Activated naive CD8-positive, alpha-beta T cell treated with anti-CD3 and anti-CD28 coated beads, Interleukin-2, amount 50 U/mL, for 24 hours (primary cell): ENCODE measurements around the gene KRTAP10-8.
"Not testable (repeated sequence)": the region's sequence is repeated elsewhere in the genome, so short reads cannot be mapped to it uniquely, and the experiment has no call there.

Experiments
- ATAC-seq: fragments of 150-1000 bp; cut with Tn5 transposase; one replicate; pipeline ENCODE4 v1.10.0; 2021
- DNase-seq: peaks from one replicate; pipeline ENCODE4 v3.0.0; 2021
- H3K27ac Mint-ChIP-seq: one replicate; pipeline ENCODE4 v1.8.0; 2021; ENCODE audit warnings: mild to moderate bottlenecking, mixed read lengths
- H3K27me3 Mint-ChIP-seq: one replicate; pipeline ENCODE4 v1.8.0; 2021; ENCODE audit warnings: mixed read lengths
- H3K36me3 Mint-ChIP-seq: one replicate; pipeline ENCODE4 v1.8.0; 2021; ENCODE audit warnings: low read depth, mixed read lengths
- H3K4me1 Mint-ChIP-seq: one replicate; pipeline ENCODE4 v1.8.0; 2021; ENCODE audit warnings: mixed read lengths
- H3K4me3 Mint-ChIP-seq: one replicate; pipeline ENCODE4 v1.8.0; 2021; ENCODE audit warnings: mild to moderate bottlenecking, moderate library complexity, mixed read lengths
- H3K9me3 Mint-ChIP-seq: one replicate; pipeline ENCODE4 v1.8.0; 2021; ENCODE audit warnings: mixed read lengths

KRTAP10-8 gene

GRCh38 chr21:44615911-44616590, 4.2 kb downstream of the KRTAP10-8 start:
- Mint-ChIP-seq H3K36me3 (peaks cover 21% of the 10 kb centered on the region), H3K9me3 (peaks cover 33% of the 10 kb centered on the region), H3K4me1 (peaks cover 37% of the 10 kb centered on the region), H3K27ac (no peak overlapping the region), H3K4me3 (no peak overlapping the region), H3K27me3 (no peaks in the 10 kb centered on the region)
- no peak for DNase-seq
- no peak for ATAC-seq

- DNase-seq (no peak), ATAC-seq (no peak)
- Mint-ChIP-seq H3K4me1 (peaks cover 37% of the 10 kb centered on the region), H3K27ac (no peak overlapping the region), H3K36me3 (peaks cover 21% of the 10 kb centered on the region), H3K4me3 (no peak overlapping the region), H3K9me3 (peaks cover 29% of the 10 kb centered on the region), H3K27me3 (no peaks in the 10 kb centered on the region)
Measured at GRCh38 chr21:44616591-44616926, 4.7 kb downstream of the KRTAP10-8 start.

DNA sequence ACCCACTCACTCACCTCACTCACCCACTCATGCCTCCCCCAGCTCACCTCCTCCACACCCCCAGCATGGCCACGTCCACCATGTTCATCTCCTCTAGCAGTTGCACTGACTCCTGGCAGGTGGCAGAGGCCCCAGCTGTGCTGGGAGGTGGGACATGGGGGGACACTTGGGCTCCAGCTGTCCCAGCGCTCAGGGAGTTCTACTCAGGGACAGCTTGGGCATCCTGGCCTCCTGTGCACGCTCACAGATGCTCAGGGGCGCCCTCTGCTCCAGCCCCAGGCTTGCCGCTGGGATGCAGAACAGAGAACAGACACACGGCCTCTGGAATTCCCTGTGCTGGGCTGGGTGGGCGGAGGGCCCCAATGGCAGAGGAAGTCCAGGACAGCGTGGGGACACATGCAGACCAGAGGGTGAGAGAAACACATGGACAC, 5.2 kb downstream of the KRTAP10-8 start:
- Mint-ChIP-seq H3K4me1 (peaks cover 37% of the 10 kb centered on the region), H3K4me3 (no peak overlapping the region)

GRCh38 chr21:44618504-44618903, 6.6 kb downstream of the KRTAP10-8 start:
- peak overlapping the region; percentile 88 for H3K27ac Mint-ChIP-seq
- peaks cover 37% of the 10 kb centered on the region for H3K4me1 Mint-ChIP-seq
- ATAC-seq (peak; percentile 34), DNase-seq (no peak)
- H3K9me3 Mint-ChIP-seq = peaks cover 39% of the 10 kb centered on the region
- H3K4me3 Mint-ChIP-seq = peak overlapping the region; percentile 34
- no peaks in the 10 kb centered on the region for H3K27me3 Mint-ChIP-seq
- peaks cover 23% of the 10 kb centered on the region for H3K36me3 Mint-ChIP-seq

More for the DNA sequence above, 5.2 kb downstream of the KRTAP10-8 start:
- Mint-ChIP-seq H3K36me3 (peaks cover 21% of the 10 kb centered on the region), H3K9me3 (peaks cover 27% of the 10 kb centered on the region), H3K27ac (no peak overlapping the region), H3K27me3 (no peaks in the 10 kb centered on the region)
- ATAC-seq = no peak
- DNase-seq = no peak

GRCh38 chr21:44618909-44619308, 7.0 kb downstream of the KRTAP10-8 start:
- DNase-seq = peak; percentile 22
- no peaks in the 10 kb centered on the region for H3K27me3 Mint-ChIP-seq
- H3K4me1 Mint-ChIP-seq = peaks cover 37% of the 10 kb centered on the region

DNA sequence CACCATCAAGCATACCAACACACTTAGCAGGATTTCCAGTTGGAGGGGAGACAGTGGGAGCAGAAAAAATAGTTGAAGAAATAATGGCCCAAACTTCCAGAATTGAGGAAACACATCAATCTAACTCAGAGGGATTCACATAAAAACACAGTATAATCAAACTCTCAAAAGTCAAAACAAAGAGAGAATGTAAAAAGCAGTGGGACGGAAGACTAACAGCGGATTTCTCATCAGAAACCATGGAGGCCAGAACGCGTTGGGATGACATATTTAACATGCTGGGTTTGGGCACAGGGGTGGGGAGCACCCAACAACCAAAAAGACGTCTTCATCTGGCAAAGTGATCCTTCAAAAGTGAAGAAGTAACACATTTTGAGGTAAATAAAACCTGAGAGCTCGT, 8.0 kb downstream of the KRTAP10-8 start:
- peaks cover 30% of the 10 kb centered on the region for H3K36me3 Mint-ChIP-seq
- H3K4me1 Mint-ChIP-seq = peaks cover 37% of the 10 kb centered on the region
- no peak overlapping the region for H3K27ac Mint-ChIP-seq
- H3K4me3 Mint-ChIP-seq = no peak overlapping the region
- DNase-seq = no peak
- peaks cover 53% of the 10 kb centered on the region for H3K9me3 Mint-ChIP-seq
- H3K27me3 Mint-ChIP-seq = no peaks in the 10 kb centered on the region
- ATAC-seq = no peak

More at GRCh38 chr21:44618909-44619308, 7.0 kb downstream of the KRTAP10-8 start:
- peak overlapping the region; percentile 88 for H3K27ac Mint-ChIP-seq
- peak overlapping the region; percentile 34 for H3K4me3 Mint-ChIP-seq
- peaks cover 43% of the 10 kb centered on the region for H3K9me3 Mint-ChIP-seq
- peak; percentile 84 for ATAC-seq
- H3K36me3 Mint-ChIP-seq = peaks cover 24% of the 10 kb centered on the region

DNA sequence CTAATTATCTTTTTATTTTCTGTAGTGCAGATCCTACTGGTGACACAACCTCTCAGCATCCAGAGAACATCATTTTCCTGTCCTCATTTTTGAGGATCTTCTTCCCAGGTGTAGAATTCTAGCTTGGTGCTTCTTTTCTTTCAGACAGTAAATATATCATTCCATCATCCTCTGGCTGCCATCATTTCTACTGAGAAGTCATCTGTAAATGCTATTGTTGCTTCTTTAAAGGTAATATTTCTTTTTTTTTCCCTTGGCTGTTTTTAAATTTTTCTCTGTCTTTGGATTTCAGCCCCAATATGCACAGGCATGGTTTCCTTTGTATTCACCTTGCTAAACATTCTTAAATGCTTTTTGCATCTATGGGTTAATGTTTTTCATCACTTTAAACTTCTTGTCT, 11.7 kb downstream of the KRTAP10-8 start:
- no peak for ATAC-seq
- Mint-ChIP-seq H3K36me3 (peaks cover 30% of the 10 kb centered on the region), H3K27ac (no peak overlapping the region), H3K4me3 (no peak overlapping the region), H3K4me1 (peaks cover 18% of the 10 kb centered on the region), H3K27me3 (no peaks in the 10 kb centered on the region), H3K9me3 (peaks cover 52% of the 10 kb centered on the region)
- no peak for DNase-seq

DNA sequence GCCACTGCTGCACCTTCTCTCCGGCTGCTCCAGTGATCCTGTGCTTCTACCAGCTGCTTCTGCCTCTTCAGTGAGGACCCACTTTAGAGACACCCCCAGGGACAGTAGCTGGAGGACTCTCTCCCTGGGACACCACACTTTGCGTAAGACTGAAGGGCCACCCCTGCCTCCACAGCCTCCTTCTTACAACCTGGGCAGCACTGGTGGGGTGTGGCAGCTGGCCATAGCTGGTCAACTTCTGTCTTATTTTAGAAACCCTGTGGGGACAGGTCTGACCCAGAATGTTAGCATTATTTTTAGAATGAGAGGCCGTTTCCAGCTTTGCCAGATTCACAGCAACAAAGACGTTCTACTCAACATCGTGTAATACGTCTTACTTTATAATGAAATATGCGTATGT, 13.9 kb downstream of the KRTAP10-8 start:
- Mint-ChIP-seq H3K36me3 (peaks cover 13% of the 10 kb centered on the region), H3K27me3 (no peaks in the 10 kb centered on the region), H3K9me3 (peaks cover 41% of the 10 kb centered on the region), H3K27ac (no peak overlapping the region), H3K4me3 (no peak overlapping the region), H3K4me1 (peaks cover 22% of the 10 kb centered on the region)
- ATAC-seq = no peak
- no peak for DNase-seq

GRCh38 chr21:44626262-44626661, 14.4 kb downstream of the KRTAP10-8 start:
- DNase-seq (no peak), ATAC-seq (no peak)
- Mint-ChIP-seq H3K27me3 (no peaks in the 10 kb centered on the region), H3K4me1 (peaks cover 23% of the 10 kb centered on the region), H3K27ac (no peak overlapping the region), H3K4me3 (no peak overlapping the region), H3K9me3 (peaks cover 45% of the 10 kb centered on the region), H3K36me3 (peaks cover 17% of the 10 kb centered on the region)

- ATAC-seq = no peak
- Mint-ChIP-seq H3K27ac (no peak within 1 kb of the TSS), H3K4me3 (no peak within 1 kb of the TSS), H3K4me1 (peaks cover 23% of the 10 kb centered on the region), H3K36me3 (peaks cover 19% of the 10 kb centered on the region), H3K27me3 (no peaks in the 10 kb centered on the region), H3K9me3 (peaks cover 49% of the 10 kb centered on the region)
- DNase-seq = no peak
Measured at GRCh38 chr21:44626673-44627143, 14.8 kb downstream of the KRTAP10-8 start, which contains the start of gene KRTAP10-9. TSS of gene KRTAP10-9 (plus strand) at chr21:44627093. CDS start at chr21:44627172, 79 bp downstream.

GRCh38 chr21:44627181-44627822, 15.4 kb downstream of the KRTAP10-8 start:
- H3K9me3 Mint-ChIP-seq = peaks cover 53% of the 10 kb centered on the region
- not testable (repeated sequence) for H3K27ac Mint-ChIP-seq

GRCh38 chr21:44627831-44628233, 16.0 kb downstream of the KRTAP10-8 start:
- Mint-ChIP-seq H3K9me3 (peaks cover 50% of the 10 kb centered on the region), H3K36me3 (peaks cover 21% of the 10 kb centered on the region), H3K4me1 (peaks cover 23% of the 10 kb centered on the region)
- H3K27me3 Mint-ChIP-seq, H3K4me3 Mint-ChIP-seq, DNase-seq, ATAC-seq, H3K27ac Mint-ChIP-seq: not testable (repeated sequence)

More at GRCh38 chr21:44627181-44627822, 15.4 kb downstream of the KRTAP10-8 start:
- H3K4me1 Mint-ChIP-seq = peaks cover 23% of the 10 kb centered on the region
- H3K36me3 Mint-ChIP-seq = peaks cover 21% of the 10 kb centered on the region
- not testable (repeated sequence) for H3K4me3 Mint-ChIP-seq, ATAC-seq, H3K27me3 Mint-ChIP-seq, DNase-seq

DNA sequence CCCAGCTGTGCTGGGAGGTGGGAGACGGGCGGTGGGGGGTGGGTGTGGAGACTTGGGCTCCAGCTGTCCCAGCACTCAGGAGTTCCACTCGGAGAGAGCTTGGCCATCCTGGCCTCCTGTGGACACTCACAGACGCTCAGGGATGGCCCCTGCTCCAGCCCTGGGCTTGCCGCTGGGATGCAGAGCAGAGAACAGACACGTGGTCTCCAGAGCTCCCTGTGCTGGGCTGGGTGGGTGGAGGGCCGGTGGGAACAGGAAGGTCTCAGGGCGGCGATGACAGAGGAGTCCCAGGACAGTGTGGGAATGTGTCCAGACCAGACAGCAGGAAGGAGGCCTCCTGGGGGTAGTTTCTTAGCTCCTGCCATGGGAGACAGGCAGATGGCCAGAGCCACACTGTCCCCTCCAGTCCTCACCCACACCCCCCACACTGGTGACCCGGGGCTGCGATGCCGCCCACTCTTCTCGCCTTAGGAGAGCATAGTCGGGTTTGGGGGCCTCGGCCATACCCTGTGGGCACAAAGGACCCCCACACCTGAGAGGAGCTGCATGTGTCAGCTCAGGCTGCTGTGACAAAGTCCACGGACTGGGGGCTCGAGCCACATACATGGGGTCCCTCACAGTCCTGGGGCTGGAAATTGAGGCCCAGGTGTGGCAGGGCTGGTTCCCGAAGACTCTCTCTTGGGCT, 17.0 kb downstream of the KRTAP10-8 start:
- Mint-ChIP-seq H3K4me3 (no peak overlapping the region), H3K4me1 (peaks cover 23% of the 10 kb centered on the region), H3K27me3 (no peaks in the 10 kb centered on the region), H3K9me3 (peaks cover 49% of the 10 kb centered on the region), H3K27ac (no peak overlapping the region), H3K36me3 (peaks cover 19% of the 10 kb centered on the region)
- ATAC-seq (no peak), DNase-seq (no peak)

- DNase-seq (no peak), ATAC-seq (no peak)
- Mint-ChIP-seq H3K27me3 (no peaks in the 10 kb centered on the region), H3K4me1 (peaks cover 23% of the 10 kb centered on the region), H3K27ac (peak overlapping the region; percentile 26), H3K4me3 (no peak overlapping the region), H3K36me3 (peaks cover 12% of the 10 kb centered on the region), H3K9me3 (peaks cover 43% of the 10 kb centered on the region)
Measured at GRCh38 chr21:44630440-44630839, 18.6 kb downstream of the KRTAP10-8 start.
